Upper lobe of left lung (tissue), 6 donors: Measurements from ENCODE around the gene NDUFA13. TPM values are rescaled to one million over a fixed set of nuclear protein-coding genes. Genes with fewer than 3 reads are reported as not detected.
A peak's percentile ranks its signal among the peaks of the same experiment; 100 is the strongest.

Source experiments
- ATAC-seq, 2 donors: fragments of 200-7000 bp; cut with Tn5 transposase; one replicate each; pipeline ENCODE4 v1.9.1; 2022; ENCODE audit warnings: mild to moderate bottlenecking in 2 of 2, moderate library complexity in 2 of 2; ENCODE audit not compliant: low FRiP score in 2 of 2
- DNase-seq, 2 donors: peaks; one replicate each; pipeline ENCODE4 v3.0.0-alpha.2; 2019 to 2020
- H3K27ac ChIP-seq, 4 donors: fragments of 200-600 bp; sonication (generic); one replicate each; pipeline ENCODE4 v1.5.1; 2016 to 2019
- H3K27me3 ChIP-seq, 4 donors: fragments of 200-600 bp; sonication (generic); one replicate each; pipeline ENCODE4 v1.5.1; 2017 to 2019
- H3K36me3 ChIP-seq, 4 donors: fragments of 200-600 bp; sonication (generic); one replicate each; pipeline ENCODE4 v1.5.1; 2016 to 2019
- H3K4me1 ChIP-seq, 4 donors: fragments of 200-600 bp; sonication (generic); one replicate each; pipeline ENCODE4 v1.5.1; 2018 to 2019
- H3K4me3 ChIP-seq, 4 donors: fragments of 200-600 bp; sonication (generic); one replicate each; pipeline ENCODE4 v1.5.1; 2017 to 2019; ENCODE audit warnings: mild to moderate bottlenecking in 2 of 4, moderate library complexity in 1 of 4
- H3K9me3 ChIP-seq, 4 donors: fragments of 200-600 bp; sonication (generic); one replicate each; pipeline ENCODE4 v1.5.1; 2018 to 2019
- CTCF ChIP-seq, 6 experiments: fragments of 450-650 bp in 4 of 6; fragments of 200-600 bp in 2 of 6; sonication (generic) in 2 of 6; IDR thresholded peaks; one replicate each; pipeline ENCODE4 v1.5.1; 2016 to 2019; ENCODE audit warnings: antibody characterized with exemption in 6 of 6
- EP300 ChIP-seq, 4 donors: sonication (generic); formaldehyde crosslinking; IDR thresholded peaks; one replicate each; pipeline ENCODE4 v1.5.1; 2017; ENCODE audit warnings: antibody characterized with exemption in 4 of 4, control low read depth in 2 of 4
- POLR2A ChIP-seq, 4 donors: fragments of 450-650 bp; IDR thresholded peaks; one replicate each; pipeline ENCODE4 v1.5.1; 2016 to 2017; ENCODE audit warnings: antibody characterized with exemption in 4 of 4, mild to moderate bottlenecking in 2 of 4
- POLR2AphosphoS5 ChIP-seq, 2 donors: sonication (generic); formaldehyde crosslinking; IDR thresholded peaks; one replicate each; pipeline ENCODE4 v1.5.1; 2017; ENCODE audit warnings: antibody characterized with exemption in 2 of 2
- WGBS, 2 donors: methylation state at CpG; one replicate each; pipeline ENCODE4 v1.1.5; 2017 to 2018; 5-methylcytosine and 5-hydroxymethylcytosine counted together
- total RNA-seq, 6 donors: library from RNA; depleted of rRNA in 4 of 6; stranded (reverse); fragments of >200 nt in 4 of 6; gene quantifications; one replicate each; pipeline versions ENCODE4 v1.1.0 to v1.2.1, GENCODE V29; 2016 to 2021
- donor health status: DM: no; HTN: no; CAD: no; lungs with moderate emphysema.
- donor health status: DM: no; HTN: yes; CAD: no; lungs with severe emphysema.

Gene NDUFA13
- total RNA-seq, 6 donors from 2014 or later = 24.3 to 305 (median 112) TPM

DNA sequence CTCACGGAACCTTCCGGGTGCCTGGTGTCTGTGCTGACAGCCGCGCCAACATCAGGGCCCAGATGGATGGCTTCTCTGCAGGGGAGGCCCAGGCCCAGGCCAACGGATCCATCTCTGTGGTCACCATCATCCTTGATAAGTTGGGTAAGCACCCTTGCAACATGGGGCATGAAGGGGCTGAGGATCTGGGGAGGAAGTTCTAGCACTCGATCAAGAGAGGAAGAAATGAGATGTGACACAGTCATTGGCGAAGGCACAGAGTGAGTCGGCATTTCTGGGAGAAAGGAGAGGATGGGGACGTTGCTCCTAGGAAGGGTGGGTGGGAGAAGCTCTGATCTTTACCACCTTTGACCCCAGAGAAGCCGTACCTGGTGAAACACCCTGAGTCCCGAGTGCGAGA, 26.5 kb downstream of the NDUFA13 start:
- Histone ChIP-seq H3K27me3 (peaks cover 3 to 43% (median 31%) of the 10 kb centered on the region in 4 donors), H3K4me1 (peaks cover 15 to 35% (median 29%) of the 10 kb centered on the region in 4 donors), H3K9me3 (no peaks in the 10 kb centered on the region), H3K27ac (no peak overlapping the region), H3K36me3 (no peaks in the 10 kb centered on the region), H3K4me3 (no peak overlapping the region)
- no peak for ATAC-seq
- DNase-seq = peak in 1 of 2 donors; percentile 35
- 66 to 74% methylated on average over 8 to 12 of the region's 12 CpGs for WGBS, 2 donors
- no peak for TF ChIP-seq POLR2A (IDR thresholded peaks at IDR 0.05)
- TF ChIP-seq POLR2AphosphoS5 (IDR thresholded peaks at IDR 0.05) = no peak
- TF ChIP-seq EP300 (IDR thresholded peaks at IDR 0.05) = no peak

DNA sequence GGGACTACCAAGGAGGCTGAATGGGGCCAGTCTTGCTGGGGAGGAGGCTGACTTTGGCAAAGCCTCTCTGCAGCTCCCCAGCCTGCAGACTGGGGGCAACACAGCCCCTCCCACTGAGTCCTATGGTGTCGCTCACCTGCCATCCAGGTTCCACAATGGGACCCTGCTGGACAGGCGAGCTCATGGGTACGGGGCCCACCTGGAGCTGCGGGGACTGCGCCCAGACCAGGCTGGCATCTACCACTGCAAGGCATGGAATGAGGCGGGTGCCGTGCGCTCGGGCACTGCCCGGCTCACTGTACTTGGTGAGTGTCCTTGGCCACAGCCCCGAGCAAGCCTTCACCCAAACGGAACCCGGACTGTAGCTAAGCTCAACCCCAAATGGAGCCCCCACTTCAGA, 27.1 kb downstream of the NDUFA13 start:
- H3K4me3 ChIP-seq = no peak overlapping the region
- no peak for TF ChIP-seq POLR2AphosphoS5 (IDR thresholded peaks at IDR 0.05)
- no peak for TF ChIP-seq EP300 (IDR thresholded peaks at IDR 0.05)
- no peak for TF ChIP-seq CTCF (IDR thresholded peaks at IDR 0.05)
- TF ChIP-seq POLR2A (IDR thresholded peaks at IDR 0.05) = no peak
- H3K4me1 ChIP-seq = peaks cover 15 to 29% (median 25%) of the 10 kb centered on the region in 4 donors
- WGBS, 2 donors = 93% methylated on average over 12 of the region's 13 CpGs; no CpG with 5 or more reads in 1 of the 2 donors
- peaks cover 3 to 39% (median 28%) of the 10 kb centered on the region in 4 donors for H3K27me3 ChIP-seq
- H3K27ac ChIP-seq = no peak overlapping the region
- no peak for DNase-seq
- no peak for ATAC-seq
- H3K9me3 ChIP-seq = no peaks in the 10 kb centered on the region
- H3K36me3 ChIP-seq = no peaks in the 10 kb centered on the region

GRCh38 chr19:19543640-19544039, 27.6 kb downstream of the NDUFA13 start:
- DNase-seq = peak in 1 of 2 donors; percentile 76
- TF ChIP-seq POLR2A (IDR thresholded peaks at IDR 0.05) (no peak), POLR2AphosphoS5 (IDR thresholded peaks at IDR 0.05) (no peak), EP300 (IDR thresholded peaks at IDR 0.05) (no peak), CTCF (IDR thresholded peaks at IDR 0.05) (no peak)
- Histone ChIP-seq H3K36me3 (no peaks in the 10 kb centered on the region), H3K27ac (no peak overlapping the region), H3K27me3 (peaks cover 3 to 33% (median 23%) of the 10 kb centered on the region in 4 donors), H3K4me3 (no peak overlapping the region), H3K9me3 (no peaks in the 10 kb centered on the region), H3K4me1 (peaks cover 10 to 24% (median 19%) of the 10 kb centered on the region in 4 donors)
- WGBS, 2 donors = 91 to 95% methylated on average over 13 to 15 of the region's 19 CpGs
- no peak for ATAC-seq

- whole genome bisulfite sequencing, 2 donors = 87 to 92% methylated on average over 42 to 74 of the region's 75 CpGs
- Histone ChIP-seq H3K36me3 (no peaks in the 10 kb centered on the region), H3K27me3 (peaks cover 3 to 29% (median 18%) of the 10 kb centered on the region in 4 donors), H3K4me1 (peaks cover 9 to 20% (median 17%) of the 10 kb centered on the region in 4 donors), H3K27ac (no peak overlapping the region), H3K9me3 (no peaks in the 10 kb centered on the region), H3K4me3 (no peak overlapping the region)
- TF ChIP-seq POLR2AphosphoS5 (IDR thresholded peaks at IDR 0.05) (no peak), EP300 (IDR thresholded peaks at IDR 0.05) (no peak), POLR2A (IDR thresholded peaks at IDR 0.05) (no peak), CTCF (IDR thresholded peaks at IDR 0.05) (no peak)
- peak in 1 of 2 donors; percentile 73 for DNase-seq
- no peak for ATAC-seq
These were observed 28.4 kb downstream of the NDUFA13 start for GRCh38 chr19:19544257-19544953.

DNA sequence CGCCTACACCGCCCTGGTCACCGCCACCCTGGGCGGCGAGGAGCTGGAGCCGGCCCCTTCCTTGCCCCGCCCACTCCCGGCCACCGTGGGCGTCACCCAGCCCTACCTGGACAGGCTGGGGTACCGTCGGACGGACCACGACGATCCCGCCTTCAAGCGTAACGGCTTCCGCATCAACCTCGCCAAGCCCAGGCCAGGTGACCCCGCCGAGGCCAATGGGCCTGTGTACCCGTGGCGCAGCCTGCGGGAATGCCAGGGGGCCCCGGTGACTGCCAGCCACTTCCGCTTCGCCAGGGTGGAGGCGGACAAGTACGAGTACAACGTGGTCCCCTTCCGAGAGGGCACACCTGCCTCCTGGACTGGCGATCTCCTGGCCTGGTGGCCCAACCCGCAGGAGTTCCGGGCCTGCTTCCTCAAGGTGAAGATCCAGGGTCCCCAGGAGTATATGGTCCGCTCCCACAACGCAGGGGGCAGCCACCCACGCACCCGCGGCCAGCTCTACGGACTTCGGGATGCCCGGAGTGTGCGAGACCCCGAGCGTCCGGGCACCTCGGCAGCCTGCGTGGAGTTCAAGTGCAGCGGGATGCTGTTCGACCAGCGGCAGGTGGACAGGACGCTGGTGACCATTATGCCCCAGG, 29.0 kb downstream of the NDUFA13 start:
- H3K4me1 ChIP-seq = peaks cover 9 to 17% (median 15%) of the 10 kb centered on the region in 4 donors
- H3K4me3 ChIP-seq = no peak overlapping the region
- DNase-seq = peak in 1 of 2 donors; percentile 84
- no peaks in the 10 kb centered on the region for H3K36me3 ChIP-seq
- TF ChIP-seq POLR2A (IDR thresholded peaks at IDR 0.05) (no peak), POLR2AphosphoS5 (IDR thresholded peaks at IDR 0.05) (no peak), EP300 (IDR thresholded peaks at IDR 0.05) (no peak), CTCF (IDR thresholded peaks at IDR 0.05) (no peak)
- no peak for ATAC-seq
- no peaks in the 10 kb centered on the region for H3K9me3 ChIP-seq
- 83 to 92% methylated on average over 35 of the region's 53 CpGs for WGBS, 2 donors
- no peak overlapping the region for H3K27ac ChIP-seq
- H3K27me3 ChIP-seq = peaks cover 3 to 23% (median 12%) of the 10 kb centered on the region in 4 donors
